SK-N-SH (cell line): Measurements from ENCODE around the gene CYB5D1. TPM values are rescaled to one million over a fixed set of nuclear protein-coding genes. Genes with fewer than 3 reads are reported as not detected.

Experiments
- CTCF ChIA-PET: fragments of 300-600, 350-600 bp; formaldehyde crosslinking; extraction: SDS; loops from one replicate; lab custom pipeline; 2021; lab: Yijun Ruan, JAX
- POLR2A ChIA-PET: fragments of 350-600 bp; sonication (Branson Sonifier 250); formaldehyde crosslinking; extraction: SDS; loops from one replicate; lab custom pipeline; 2020; ENCODE audit warnings: antibody characterized with exemption, inconsistent platforms; lab: Yijun Ruan, JAX
- DNase-seq: peaks from one replicate; pipeline ENCODE4 v3.0.0; 2012
- H2AFZ ChIP-seq: fragments of 200-600 bp; sonication (generic); 2 replicates; pipeline ENCODE4 v1.8.1; 2016; ENCODE audit warnings: antibody characterized with exemption, mild to moderate bottlenecking, low read depth
- H3F3A ChIP-seq: fragments of 200-600 bp; sonication (generic); replicated peaks from 2 replicates; pipeline ENCODE3; 2016; ENCODE audit warnings: antibody characterized with exemption, mild to moderate bottlenecking; ENCODE audit not compliant: insufficient read depth
- H3K27ac ChIP-seq, 2 experiments: fragments of 200-500 bp in 1 of 2; fragments of 200-600 bp in 1 of 2; sonication (Bioruptor generic) in 1 of 2; sonication (generic), shearing (Covaris generic) in 1 of 2; 2 replicates each; pipeline versions ENCODE4 v1.5.1 to v1.6.1; 2014 to 2016; ENCODE audit warnings: low read depth in 2 of 2, inconsistent platforms in 1 of 2, low read length in 1 of 2, mild to moderate bottlenecking in 1 of 2, mixed read lengths in 1 of 2
- H3K27me3 ChIP-seq: fragments of 200-600 bp; sonication (generic), shearing (Covaris generic); 2 replicates; pipeline ENCODE4 v1.6.1; 2016; ENCODE audit warnings: mixed run types; ENCODE audit not compliant: insufficient read depth
- H3K36me3 ChIP-seq, 2 experiments: fragments of 200-500 bp in 1 of 2; fragments of 200-600 bp in 1 of 2; sonication (Bioruptor generic) in 1 of 2; sonication (generic) in 1 of 2; replicated peaks in 1 of 2; 2 replicates each; pipeline versions ENCODE3 to v1.5.1; 2014 to 2016; ENCODE audit warnings: low read length in 1 of 2, mild to moderate bottlenecking in 1 of 2; ENCODE audit not compliant: insufficient read depth in 2 of 2, control insufficient read depth in 1 of 2
- H3K4me1 ChIP-seq, 2 experiments: fragments of 200-500 bp in 1 of 2; fragments of 200-600 bp in 1 of 2; sonication (Bioruptor generic) in 1 of 2; sonication (generic), shearing (Covaris generic) in 1 of 2; 2 replicates each; pipeline versions ENCODE4 v1.5.1 to v1.6.1; 2014 to 2016; ENCODE audit warnings: low read depth in 1 of 2, low read length in 1 of 2, mixed run types in 1 of 2; ENCODE audit not compliant: insufficient read depth in 2 of 2, control insufficient read depth in 1 of 2
- H3K4me2 ChIP-seq: fragments of 200-600 bp; sonication (generic), shearing (Covaris generic); 2 replicates; pipeline ENCODE4 v1.6.1; 2017; ENCODE audit warnings: mixed run types
- H3K4me3 ChIP-seq, 2 experiments: fragments of 200-500 bp in 1 of 2; fragments of 200-600 bp in 1 of 2; sonication (Bioruptor generic) in 1 of 2; sonication (generic), shearing (Covaris generic) in 1 of 2; 2 replicates each; pipeline versions ENCODE4 v1.5.1 to v1.8.1; 2014 to 2016; ENCODE audit warnings: low read depth in 2 of 2, inconsistent platforms in 1 of 2, low read length in 1 of 2, mild to moderate bottlenecking in 1 of 2, mixed read lengths in 1 of 2, moderate library complexity in 1 of 2
- H3K79me2 ChIP-seq: fragments of 200-600 bp; sonication (generic); 2 replicates; pipeline ENCODE4 v1.8.1; 2017; ENCODE audit warnings: mild to moderate bottlenecking; ENCODE audit not compliant: insufficient read depth
- H3K9ac ChIP-seq: fragments of 200-600 bp; sonication (generic); 2 replicates; pipeline ENCODE4 v1.6.1; 2017; ENCODE audit warnings: mixed run types
- H3K9me2 ChIP-seq: fragments of 200-600 bp; sonication (generic); 2 replicates; pipeline ENCODE4 v1.6.1; 2017; ENCODE audit warnings: mixed run types
- H3K9me3 ChIP-seq: fragments of 200-600 bp; sonication (generic); 2 replicates; pipeline ENCODE4 v1.6.1; 2017; ENCODE audit warnings: mixed run types, mild to moderate bottlenecking, moderate library complexity
- H4K20me1 ChIP-seq: fragments of 200-600 bp; sonication (generic); 2 replicates; pipeline ENCODE4 v1.6.1; 2017; ENCODE audit warnings: mild to moderate bottlenecking, mixed run types; ENCODE audit not compliant: insufficient read depth
- EP300 ChIP-seq, 2 experiments: IDR thresholded peaks; 2 replicates each; pipeline versions ENCODE4 v1.4.0 to v1.6.1; 2012; ENCODE audit warnings: borderline replicate concordance in 1 of 2, low read depth in 1 of 2, low read length in 1 of 2
- EZH2phosphoT487 ChIP-seq: fragments of 200-600 bp; sonication (generic); IDR thresholded peaks from 2 replicates; pipeline ENCODE4 v1.6.1; 2017; ENCODE audit warnings: low read depth, mixed run types, mild to moderate bottlenecking, antibody characterized with exemption, moderate library complexity, borderline replicate concordance
- FOXM1 ChIP-seq: IDR thresholded peaks from 2 replicates; pipeline ENCODE4 v1.4.0; 2012; ENCODE audit warnings: low read depth, mild to moderate bottlenecking
- GATA2 ChIP-seq: sonication (generic); formaldehyde crosslinking; IDR thresholded peaks from 2 replicates; pipeline ENCODE4 v1.5.0; 2020; ENCODE audit warnings: mild to moderate bottlenecking, missing genetic modification reagents
- MXI1 ChIP-seq: IDR thresholded peaks from 2 replicates; pipeline ENCODE4 v1.6.1; 2012; ENCODE audit warnings: mild to moderate bottlenecking, low read depth, low read length, improper control_type of control experiment
- NFIC ChIP-seq: IDR thresholded peaks from 2 replicates; pipeline ENCODE4 v1.4.0; 2012; ENCODE audit warnings: borderline replicate concordance
- POLR2AphosphoS5 ChIP-seq: IDR thresholded peaks from 2 replicates; pipeline ENCODE4 v1.6.1; 2012; ENCODE audit warnings: low read depth, low read length
- RCOR1 ChIP-seq: fragments of 150-350 bp; IDR thresholded peaks from 2 replicates; pipeline ENCODE4 v1.6.1; 2017; ENCODE audit warnings: antibody characterized with exemption, low read length
- RXRA ChIP-seq: IDR thresholded peaks from 2 replicates; pipeline ENCODE4 v1.4.0; 2012; ENCODE audit warnings: low read depth, mild to moderate bottlenecking, borderline replicate concordance
- TCF12 ChIP-seq: IDR thresholded peaks from 2 replicates; pipeline ENCODE4 v1.4.0; 2012
- WGBS: methylation state at CpG from one replicate; pipeline ENCODE4 v1.1.6; 2017; ENCODE audit warnings: low lambda C conversion rate; 5-methylcytosine and 5-hydroxymethylcytosine counted together
- polyA plus RNA-seq, 3 experiments: library from polyadenylated mRNA; depleted of rRNA; stranded (reverse); fragments of >200 nt; gene quantifications; 2 replicates each; pipeline ENCODE4 v1.2.3, GENCODE V29; 2012
- TF ChIP-seq, protein P1 (sequence below): fragments of 150-350 bp; IDR thresholded peaks from 2 replicates; pipeline ENCODE4 v1.6.1; 2017; ENCODE audit warnings: antibody characterized with exemption, low read length, low read depth, borderline replicate concordance
- TF ChIP-seq, protein P2 (sequence below): fragments of 200-600 bp; sonication (generic); IDR thresholded peaks from 2 replicates; pipeline ENCODE4 v1.6.1; 2017; ENCODE audit warnings: antibody characterized with exemption, mild to moderate bottlenecking, moderate library complexity
- TF ChIP-seq, protein P3 (sequence below): IDR thresholded peaks from 2 replicates; pipeline ENCODE4 v1.4.0; 2012; ENCODE audit warnings: low read depth, borderline replicate concordance
- TF ChIP-seq, protein P4 (sequence below): IDR thresholded peaks from 2 replicates; pipeline ENCODE4; 2012
- TF ChIP-seq, protein P5 (sequence below): IDR thresholded peaks from 2 replicates; pipeline ENCODE4 v1.4.0; 2012; ENCODE audit warnings: low read depth
- TF ChIP-seq, protein P6 (sequence below): IDR thresholded peaks from 2 replicates; pipeline ENCODE4 v1.4.0; 2012; ENCODE audit warnings: low read depth, borderline replicate concordance

CYB5D1 gene
- polyA plus RNA-seq, 1 of the 3 experiments (the other 2 are of a cell fraction) = 8.8 TPM

DNA sequence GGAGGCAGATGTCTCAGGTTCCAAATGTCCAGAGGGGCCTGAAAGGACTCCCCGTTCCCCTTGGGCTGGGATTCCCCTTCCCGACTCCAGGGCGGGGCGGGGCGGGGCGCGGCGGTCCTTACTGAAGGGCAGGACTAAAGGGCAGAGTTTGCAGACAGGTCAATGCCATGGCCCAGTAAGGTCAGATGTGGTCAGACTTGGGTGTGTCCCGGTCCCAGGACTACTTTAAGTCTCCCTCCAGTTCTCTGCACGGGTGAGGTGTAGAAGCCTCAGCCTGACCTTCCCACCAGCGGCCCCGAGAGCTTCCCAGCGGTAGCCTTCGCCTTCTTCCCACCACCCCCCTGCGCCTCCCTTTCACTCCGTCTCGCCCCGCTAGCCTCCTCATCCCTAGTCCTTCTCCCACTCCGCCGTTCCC is 23.3 kb upstream of the CYB5D1 start:
- no peaks in the 10 kb centered on the region for H3K36me3 ChIP-seq
- peak overlapping the region; percentile 92 for H3K9ac ChIP-seq
- H3F3A ChIP-seq = peaks cover 20% of the 10 kb centered on the region
- H3K9me2 ChIP-seq = no peaks in the 10 kb centered on the region
- H3K27ac ChIP-seq = peak overlapping the region; percentile 96 to 99
- H3K4me1 ChIP-seq = peaks cover 15 to 20% of the 10 kb centered on the region in 2 experiments
- TF ChIP-seq EP300 (IDR thresholded peaks at IDR 0.05; ENCODE audit: borderline replicate concordance in 1 of 2, low read depth in 1 of 2, low read length in 1 of 2) (no peak), MXI1 (no peak), FOXM1 (no peak)
- TF ChIP-seq, all 33 proteins: peak for 0
- Histone ChIP-seq H3K4me3 (peak overlapping the region; percentile 76 to 90), H3K4me2 (peak overlapping the region; percentile 99), H3K27me3 (peaks cover 7% of the 10 kb centered on the region; the same call in 1 of the 2 replicates), H4K20me1 (peaks cover 11% of the 10 kb centered on the region), H3K9me3 (no peaks in the 10 kb centered on the region), H2AFZ (peak overlapping the region; percentile 94; the same call in 1 of the 2 replicates), H3K79me2 (peaks cover 26% of the 10 kb centered on the region)
- ChIA-PET CTCF (interaction anchor here (0.7 to 6.5 kb wide), 27 partner anchors 10 to 245 kb away, joined by 3 to 79 read pairs (median 4); partner anchors contain the start of genes CHD3, CYB5D1, DNAH2 and NAA38), POLR2A (interaction anchor here (0.9 to 3.2 kb wide), 5 partner anchors 10 to 285 kb away, joined by 3 to 19 read pairs (median 6); partner anchors contain the start of genes CHD3, CYB5D1, NAA38 and TNFSF12)
- DNase-seq = peak; percentile 58
- 3% methylated on average over 18 of the region's 20 CpGs for WGBS

DNA sequence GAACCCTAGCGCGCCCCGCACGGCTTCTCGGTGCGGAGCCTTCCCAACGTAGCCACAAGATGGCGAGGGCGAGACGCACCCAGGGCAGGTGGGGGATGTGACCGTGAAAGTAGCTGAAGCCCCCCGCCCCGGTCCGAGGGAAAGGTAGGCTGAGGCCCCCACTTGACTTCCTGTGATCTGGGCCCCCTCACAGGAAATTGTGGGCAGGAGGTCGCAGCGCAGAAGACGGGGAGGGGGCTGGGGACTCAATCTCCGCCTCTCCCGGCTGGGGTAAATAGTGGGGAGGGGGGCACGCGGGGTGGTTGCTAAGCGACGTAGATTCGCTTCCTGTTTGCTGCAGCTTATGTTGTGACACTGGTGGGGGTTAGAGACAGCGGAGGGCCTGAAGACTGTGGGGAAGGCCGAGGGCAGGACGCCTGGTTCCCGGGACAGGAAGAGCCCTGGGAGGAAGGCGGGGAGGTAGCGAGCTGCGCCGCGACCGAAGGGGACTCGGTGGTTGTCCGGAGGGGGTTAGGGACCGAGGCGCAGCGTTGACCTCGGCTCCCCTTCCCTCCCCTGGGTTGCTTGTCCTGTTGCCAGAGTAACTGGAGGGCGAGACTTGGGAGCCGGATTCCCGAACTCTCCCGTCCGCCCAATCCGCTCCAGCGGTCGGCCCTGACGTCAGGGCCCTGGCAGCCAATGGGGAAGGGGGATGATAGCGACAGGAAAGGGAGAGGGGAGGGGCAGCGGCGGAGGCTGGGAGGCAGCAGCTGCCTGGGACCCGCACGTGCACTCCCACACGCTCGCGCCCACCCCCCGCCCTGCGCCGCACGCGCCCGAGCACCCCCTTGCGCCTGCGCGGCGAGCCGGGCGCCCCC is 22.6 kb upstream of the CYB5D1 start:
- H3K9ac ChIP-seq = peak overlapping the region; percentile 99
- H3K79me2 ChIP-seq = peaks cover 33% of the 10 kb centered on the region
- peaks cover 0 to 6% of the 10 kb centered on the region in 2 experiments for H3K36me3 ChIP-seq
- ChIA-PET POLR2A (interaction anchor here (0.7 to 3.2 kb wide), 6 partner anchors 9 to 286 kb away, joined by 3 to 19 read pairs (median 4); partner anchors contain the start of genes CHD3, CYB5D1, NAA38 and TNFSF12), CTCF (interaction anchor here (0.6 to 6.5 kb wide), 32 partner anchors 9 to 246 kb away, joined by 3 to 79 read pairs (median 4); partner anchors contain the start of genes CYB5D1, DNAH2, NAA38 and TMEM88)
- no peaks in the 10 kb centered on the region for H3K9me3 ChIP-seq
- H3K4me2 ChIP-seq = peak overlapping the region; percentile 99
- DNase-seq = peak; percentile 92
- peak overlapping the region; percentile 98 to 99 for H3K27ac ChIP-seq
- H3K9me2 ChIP-seq = no peaks in the 10 kb centered on the region
- peak overlapping the region; percentile 94; the same call in 1 of the 2 replicates for H2AFZ ChIP-seq
- peaks cover 18% of the 10 kb centered on the region for H4K20me1 ChIP-seq
- peaks cover 21 to 27% of the 10 kb centered on the region in 2 experiments for H3K4me1 ChIP-seq
- peaks cover 25% of the 10 kb centered on the region for H3F3A ChIP-seq
- H3K27me3 ChIP-seq = peaks cover 7% of the 10 kb centered on the region; the same call in 1 of the 2 replicates
- WGBS = under 1% methylated on average over 37 of the region's 69 CpGs
- peak overlapping the region; percentile 90 to 97 for H3K4me3 ChIP-seq
- TF ChIP-seq, protein P1, sequence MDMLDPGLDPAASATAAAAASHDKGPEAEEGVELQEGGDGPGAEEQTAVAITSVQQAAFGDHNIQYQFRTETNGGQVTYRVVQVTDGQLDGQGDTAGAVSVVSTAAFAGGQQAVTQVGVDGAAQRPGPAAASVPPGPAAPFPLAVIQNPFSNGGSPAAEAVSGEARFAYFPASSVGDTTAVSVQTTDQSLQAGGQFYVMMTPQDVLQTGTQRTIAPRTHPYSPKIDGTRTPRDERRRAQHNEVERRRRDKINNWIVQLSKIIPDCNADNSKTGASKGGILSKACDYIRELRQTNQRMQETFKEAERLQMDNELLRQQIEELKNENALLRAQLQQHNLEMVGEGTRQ = no peak
- no peak for TF ChIP-seq NFIC
- TF ChIP-seq EZH2phosphoT487 = no peak
- TF ChIP-seq, protein P2, sequence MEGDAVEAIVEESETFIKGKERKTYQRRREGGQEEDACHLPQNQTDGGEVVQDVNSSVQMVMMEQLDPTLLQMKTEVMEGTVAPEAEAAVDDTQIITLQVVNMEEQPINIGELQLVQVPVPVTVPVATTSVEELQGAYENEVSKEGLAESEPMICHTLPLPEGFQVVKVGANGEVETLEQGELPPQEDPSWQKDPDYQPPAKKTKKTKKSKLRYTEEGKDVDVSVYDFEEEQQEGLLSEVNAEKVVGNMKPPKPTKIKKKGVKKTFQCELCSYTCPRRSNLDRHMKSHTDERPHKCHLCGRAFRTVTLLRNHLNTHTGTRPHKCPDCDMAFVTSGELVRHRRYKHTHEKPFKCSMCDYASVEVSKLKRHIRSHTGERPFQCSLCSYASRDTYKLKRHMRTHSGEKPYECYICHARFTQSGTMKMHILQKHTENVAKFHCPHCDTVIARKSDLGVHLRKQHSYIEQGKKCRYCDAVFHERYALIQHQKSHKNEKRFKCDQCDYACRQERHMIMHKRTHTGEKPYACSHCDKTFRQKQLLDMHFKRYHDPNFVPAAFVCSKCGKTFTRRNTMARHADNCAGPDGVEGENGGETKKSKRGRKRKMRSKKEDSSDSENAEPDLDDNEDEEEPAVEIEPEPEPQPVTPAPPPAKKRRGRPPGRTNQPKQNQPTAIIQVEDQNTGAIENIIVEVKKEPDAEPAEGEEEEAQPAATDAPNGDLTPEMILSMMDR = peak; percentile 77
- TF ChIP-seq RXRA = no peak
- peak; percentile 98 for TF ChIP-seq MXI1
- peak; percentile 50 for TF ChIP-seq RCOR1
- TF ChIP-seq, protein P3, sequence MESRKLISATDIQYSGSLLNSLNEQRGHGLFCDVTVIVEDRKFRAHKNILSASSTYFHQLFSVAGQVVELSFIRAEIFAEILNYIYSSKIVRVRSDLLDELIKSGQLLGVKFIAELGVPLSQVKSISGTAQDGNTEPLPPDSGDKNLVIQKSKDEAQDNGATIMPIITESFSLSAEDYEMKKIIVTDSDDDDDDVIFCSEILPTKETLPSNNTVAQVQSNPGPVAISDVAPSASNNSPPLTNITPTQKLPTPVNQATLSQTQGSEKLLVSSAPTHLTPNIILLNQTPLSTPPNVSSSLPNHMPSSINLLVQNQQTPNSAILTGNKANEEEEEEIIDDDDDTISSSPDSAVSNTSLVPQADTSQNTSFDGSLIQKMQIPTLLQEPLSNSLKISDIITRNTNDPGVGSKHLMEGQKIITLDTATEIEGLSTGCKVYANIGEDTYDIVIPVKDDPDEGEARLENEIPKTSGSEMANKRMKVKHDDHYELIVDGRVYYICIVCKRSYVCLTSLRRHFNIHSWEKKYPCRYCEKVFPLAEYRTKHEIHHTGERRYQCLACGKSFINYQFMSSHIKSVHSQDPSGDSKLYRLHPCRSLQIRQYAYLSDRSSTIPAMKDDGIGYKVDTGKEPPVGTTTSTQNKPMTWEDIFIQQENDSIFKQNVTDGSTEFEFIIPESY = peak; percentile 56; the same call in 1 of the 2 replicates
- TF ChIP-seq, protein P4, sequence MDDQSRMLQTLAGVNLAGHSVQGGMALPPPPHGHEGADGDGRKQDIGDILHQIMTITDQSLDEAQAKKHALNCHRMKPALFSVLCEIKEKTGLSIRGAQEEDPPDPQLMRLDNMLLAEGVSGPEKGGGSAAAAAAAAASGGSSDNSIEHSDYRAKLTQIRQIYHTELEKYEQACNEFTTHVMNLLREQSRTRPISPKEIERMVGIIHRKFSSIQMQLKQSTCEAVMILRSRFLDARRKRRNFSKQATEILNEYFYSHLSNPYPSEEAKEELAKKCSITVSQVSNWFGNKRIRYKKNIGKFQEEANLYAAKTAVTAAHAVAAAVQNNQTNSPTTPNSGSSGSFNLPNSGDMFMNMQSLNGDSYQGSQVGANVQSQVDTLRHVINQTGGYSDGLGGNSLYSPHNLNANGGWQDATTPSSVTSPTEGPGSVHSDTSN = peak; percentile 53
- TF ChIP-seq, protein P5, sequence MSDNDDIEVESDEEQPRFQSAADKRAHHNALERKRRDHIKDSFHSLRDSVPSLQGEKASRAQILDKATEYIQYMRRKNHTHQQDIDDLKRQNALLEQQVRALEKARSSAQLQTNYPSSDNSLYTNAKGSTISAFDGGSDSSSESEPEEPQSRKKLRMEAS = peak; percentile 95
- TF ChIP-seq TCF12 = no peak; the same call in 1 of the 2 replicates
- TF ChIP-seq GATA2 (CRISPR knock-in tag) = no peak
- TF ChIP-seq POLR2AphosphoS5 = peak; percentile 28
- TF ChIP-seq, protein P6, sequence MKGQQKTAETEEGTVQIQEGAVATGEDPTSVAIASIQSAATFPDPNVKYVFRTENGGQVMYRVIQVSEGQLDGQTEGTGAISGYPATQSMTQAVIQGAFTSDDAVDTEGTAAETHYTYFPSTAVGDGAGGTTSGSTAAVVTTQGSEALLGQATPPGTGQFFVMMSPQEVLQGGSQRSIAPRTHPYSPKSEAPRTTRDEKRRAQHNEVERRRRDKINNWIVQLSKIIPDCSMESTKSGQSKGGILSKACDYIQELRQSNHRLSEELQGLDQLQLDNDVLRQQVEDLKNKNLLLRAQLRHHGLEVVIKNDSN = peak; percentile 35; the same call in 1 of the 2 replicates
